Choroid plexus epithelial cell (primary cell): Measurements from ENCODE around the gene GPBP1L1.
"Not testable (repeated sequence)": the region's sequence is repeated elsewhere in the genome, so short reads cannot be mapped to it uniquely, and the experiment has no call there.

Source experiments
- DNase-seq: peaks from one replicate; pipeline ENCODE4 v3.0.0-alpha.2; 2010; ENCODE audit warnings: low read depth
- H3K4me3 ChIP-seq: 2 replicates; pipeline ENCODE4 v1.5.1; 2011; ENCODE audit warnings: low read depth, mild to moderate bottlenecking, control low read depth, low read length, moderate library complexity
- CTCF ChIP-seq: conservative IDR thresholded peaks from 2 replicates; pipeline ENCODE4 v1.5.1; 2011; ENCODE audit warnings: low read depth, mild to moderate bottlenecking, control low read depth, inconsistent platforms, low read length, moderate library complexity

Gene GPBP1L1

GRCh38 chr1:45677751-45678245 lies 8.5 kb downstream of the GPBP1L1 start:
- H3K4me3 ChIP-seq, result no peak overlapping the region
- no peak for DNase-seq
- TF ChIP-seq CTCF, result no peak

- DNase-seq, H3K4me3 ChIP-seq: not testable (repeated sequence)
Measured at GRCh38 chr1:45676553-45676952, 9.8 kb downstream of the GPBP1L1 start.

GRCh38 chr1:45674478-45674877 lies 11.9 kb downstream of the GPBP1L1 start:
- no peak overlapping the region for H3K4me3 ChIP-seq
- DNase-seq, result no peak
- no peak for TF ChIP-seq CTCF

GRCh38 chr1:45673956-45674355 lies 12.4 kb downstream of the GPBP1L1 start:
- no peak for TF ChIP-seq CTCF
- no peak overlapping the region for H3K4me3 ChIP-seq
- peak; percentile 59 for DNase-seq

- DNase-seq, result peak; percentile 37
- H3K4me3 ChIP-seq, result no peak overlapping the region
- no peak for TF ChIP-seq CTCF
Measured at GRCh38 chr1:45669859-45670655, 16.3 kb downstream of the GPBP1L1 start.

GRCh38 chr1:45669379-45669778 lies 17.0 kb downstream of the GPBP1L1 start:
- TF ChIP-seq CTCF, result no peak
- H3K4me3 ChIP-seq, result no peak overlapping the region
- DNase-seq, result peak; percentile 20

GRCh38 chr1:45668526-45668925 lies 17.8 kb downstream of the GPBP1L1 start:
- no peak for TF ChIP-seq CTCF

More at GRCh38 chr1:45668526-45668925, 17.8 kb downstream of the GPBP1L1 start:
- H3K4me3 ChIP-seq, result no peak overlapping the region
- no peak for DNase-seq
